NCI-H128 (cell line): Measurements from ENCODE around the gene ERVFRD-1.

Experiments used
- DNase-seq: peaks from one replicate; lab custom pipeline; 2025; ENCODE audit not compliant: unreplicated experiment; lab: John Stamatoyannopoulos, UW

Gene ERVFRD-1

DNA sequence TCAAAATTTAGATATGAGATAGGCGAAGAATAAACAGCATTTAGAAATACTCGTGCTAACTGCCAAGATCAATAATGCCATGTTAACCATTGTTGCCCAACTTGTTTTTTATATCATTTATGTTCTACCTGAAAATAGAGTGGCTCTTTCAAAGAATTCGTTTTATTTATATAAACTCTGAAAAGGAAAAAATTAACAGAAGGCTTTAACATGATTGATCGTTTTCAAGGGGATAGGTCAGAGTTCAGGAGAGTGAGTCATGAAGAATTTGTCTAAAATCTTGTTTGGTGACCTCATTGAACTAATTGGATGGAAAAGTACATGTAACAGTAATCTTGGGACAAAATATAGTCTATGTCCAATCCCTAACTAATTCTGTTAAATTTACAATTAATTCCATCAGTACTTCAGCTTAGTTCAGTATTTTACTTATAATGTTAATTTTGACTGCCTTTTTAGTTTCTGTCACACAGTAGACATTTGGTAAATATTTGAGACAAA lies 56.3 kb downstream of the ERVFRD-1 start:
- no peak for DNase-seq

DNA sequence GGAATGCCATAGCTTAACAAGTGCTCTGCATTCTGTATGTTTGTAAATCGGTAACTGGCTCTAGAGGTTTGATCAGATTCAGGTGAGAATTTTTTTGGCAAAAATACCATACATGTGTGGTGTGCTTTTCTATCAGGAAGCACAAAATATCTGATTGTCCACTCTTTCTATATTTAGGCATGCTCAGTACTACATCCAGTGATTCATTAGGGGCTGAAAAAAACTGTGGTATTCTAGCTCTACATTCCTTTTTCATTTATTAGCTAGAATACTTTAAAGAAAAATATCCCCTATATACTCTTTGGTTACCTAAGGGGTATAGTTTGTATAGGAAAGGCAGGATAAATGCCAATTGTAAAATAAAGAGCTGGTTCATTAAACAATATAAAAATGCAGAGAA lies 56.8 kb downstream of the ERVFRD-1 start:
- DNase-seq: no peak

DNA sequence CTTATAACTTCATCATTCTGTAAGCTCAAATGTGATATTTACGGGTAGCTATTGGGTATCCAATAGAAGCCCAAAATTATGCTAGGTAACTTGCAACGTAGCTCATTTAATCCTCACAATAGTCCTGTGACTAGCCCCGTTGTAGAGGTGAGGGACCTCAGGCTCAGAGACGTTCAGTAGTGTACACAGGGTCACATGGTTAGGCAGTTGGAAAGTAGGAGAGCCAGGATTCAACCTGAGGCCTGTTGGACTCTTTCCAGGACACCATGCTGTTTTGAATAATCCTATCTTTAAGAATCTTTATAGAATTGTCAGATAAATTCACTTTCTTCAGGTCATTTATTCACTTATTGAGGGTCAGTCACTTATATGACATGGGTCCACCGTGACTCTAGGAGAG lies 58.2 kb downstream of the ERVFRD-1 start:
- DNase-seq: no peak
